Breast epithelium (tissue), 3 donors: ENCODE measurements around the gene CWC27.

Source experiments
- CTCF ChIP-seq, 3 donors: fragments of 450-650 bp; IDR thresholded peaks; one replicate each; pipeline ENCODE4 v1.5.1; 2016 to 2017; ENCODE audit warnings: antibody characterized with exemption in 3 of 3, mild to moderate bottlenecking in 3 of 3, moderate library complexity in 3 of 3
- POLR2A ChIP-seq: fragments of 450-650 bp; IDR thresholded peaks from one replicate; pipeline ENCODE4 v1.6.1; 2016; ENCODE audit warnings: antibody characterized with exemption, mild to moderate bottlenecking, moderate library complexity

GRCh38 chr5:64727150-64727549 lies 41.6 kb upstream of the CWC27 start:
- TF ChIP-seq CTCF (IDR thresholded peaks at IDR 0.05): no peak
- TF ChIP-seq POLR2A: no peak
